DMS 273 (cell line): ENCODE measurements around the gene GALNT9.

Source experiments
- DNase-seq: peaks from one replicate; lab custom pipeline; 2025; ENCODE audit not compliant: unreplicated experiment; lab: John Stamatoyannopoulos, UW

The GALNT9 gene

GRCh38 chr12:132161796-132162507, 167.4 kb downstream of the GALNT9 start:
- DNase-seq = no peak

GRCh38 chr12:132161036-132161781, 168.2 kb downstream of the GALNT9 start:
- no peak for DNase-seq

- DNase-seq = no peak
Observed at GRCh38 chr12:132160601-132161035, 168.8 kb downstream of the GALNT9 start.

GRCh38 chr12:132160016-132160415, 169.4 kb downstream of the GALNT9 start:
- peak; percentile 30 for DNase-seq

GRCh38 chr12:132159555-132160003, 169.8 kb downstream of the GALNT9 start:
- no peak for DNase-seq

- no peak for DNase-seq
Observed at GRCh38 chr12:132158677-132159554, 170.5 kb downstream of the GALNT9 start.

- no peak for DNase-seq
Observed at GRCh38 chr12:132157733-132158409, 171.5 kb downstream of the GALNT9 start.

- DNase-seq = no peak
Observed at GRCh38 chr12:132156573-132157325, 172.6 kb downstream of the GALNT9 start.

GRCh38 chr12:132155771-132156572, 173.4 kb downstream of the GALNT9 start:
- no peak for DNase-seq

GRCh38 chr12:132154941-132155770, 174.2 kb downstream of the GALNT9 start:
- DNase-seq = peak; percentile 16

- DNase-seq = peak; percentile 31
Observed at GRCh38 chr12:132154341-132154761, 175.0 kb downstream of the GALNT9 start.

GRCh38 chr12:132153501-132154340, 175.7 kb downstream of the GALNT9 start:
- DNase-seq = peak; percentile 90

GRCh38 chr12:132152953-132153352, 176.4 kb downstream of the GALNT9 start:
- no peak for DNase-seq

- DNase-seq = no peak
Observed at GRCh38 chr12:132152411-132152821, 177.0 kb downstream of the GALNT9 start.

- DNase-seq = no peak
Observed at GRCh38 chr12:132151766-132152410, 177.5 kb downstream of the GALNT9 start.

GRCh38 chr12:132151145-132151765, 178.1 kb downstream of the GALNT9 start:
- DNase-seq = no peak
